ENCODE data around the gene NEU3.
"Not testable (repeated sequence)": the region's sequence is repeated elsewhere in the genome, so short reads cannot be mapped to it uniquely, and the experiment has no call there.

The NEU3 gene

DNA sequence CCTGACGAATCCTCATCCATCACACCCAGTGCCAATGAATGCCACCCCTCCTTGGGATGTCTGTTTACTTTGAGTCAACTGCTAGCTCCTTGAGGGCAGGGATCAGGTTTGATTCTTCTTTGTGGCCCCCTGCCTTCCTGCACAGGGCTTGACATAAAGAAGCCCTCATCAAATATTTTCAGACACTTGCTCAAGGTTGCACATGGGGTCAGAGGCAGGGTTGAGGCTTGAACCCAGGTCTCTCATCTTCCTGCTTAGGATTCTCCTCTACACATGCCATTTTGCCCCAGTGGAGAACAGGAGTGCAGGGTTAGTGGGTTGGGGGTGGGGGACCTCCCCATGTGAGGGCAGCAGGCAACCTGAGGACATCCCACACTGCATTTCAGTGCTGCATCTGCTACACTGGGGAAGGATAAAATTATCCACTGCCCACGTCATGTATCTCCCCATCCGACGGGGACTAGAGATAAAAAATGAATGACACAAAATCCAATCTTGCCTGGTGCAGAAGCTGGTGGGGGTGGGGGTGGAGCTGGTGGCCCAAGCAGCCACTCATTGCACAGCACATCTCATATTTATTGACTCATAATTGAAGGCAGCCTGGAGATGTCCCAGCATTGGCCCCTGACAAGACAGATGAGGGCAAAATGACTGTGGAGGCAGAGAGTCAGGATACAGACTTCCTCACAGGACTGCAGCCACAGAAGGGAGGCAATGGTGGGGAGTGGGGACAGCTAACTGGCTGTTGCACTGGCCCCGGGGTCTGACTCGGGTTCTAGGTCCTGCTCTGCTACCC lies 41.3 kb downstream of the NEU3 start:
- no peak for DNase-seq (ENCODE audit: low read depth in 2 of 2)

DNA sequence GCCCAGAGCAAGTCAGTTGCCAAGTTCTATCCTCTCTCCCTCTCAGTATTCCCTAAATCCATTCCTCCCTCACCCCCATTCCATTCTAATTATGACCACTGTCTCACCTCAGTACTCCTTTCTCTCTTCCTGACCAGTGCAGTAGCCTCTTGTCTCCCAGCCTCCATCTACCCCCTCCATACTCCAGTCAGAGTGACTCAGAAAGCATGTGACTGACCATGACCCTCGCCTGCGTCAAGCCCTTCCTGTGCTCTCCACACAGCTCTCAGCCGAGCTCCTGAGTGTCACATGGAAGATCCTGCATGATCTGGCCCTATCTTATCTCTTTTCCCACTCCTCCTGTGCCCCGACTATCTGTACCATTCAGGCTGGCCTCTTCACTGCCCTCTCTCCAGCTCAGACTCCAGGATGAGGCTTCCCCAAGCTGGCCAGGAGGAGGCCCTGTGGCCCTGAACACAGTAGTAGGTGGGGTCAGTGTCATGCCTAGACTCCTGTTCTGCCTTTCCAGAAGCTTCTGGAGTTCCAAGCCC lies 42.6 kb downstream of the NEU3 start:
- no peak for DNase-seq (ENCODE audit: low read depth in 2 of 2)

DNA sequence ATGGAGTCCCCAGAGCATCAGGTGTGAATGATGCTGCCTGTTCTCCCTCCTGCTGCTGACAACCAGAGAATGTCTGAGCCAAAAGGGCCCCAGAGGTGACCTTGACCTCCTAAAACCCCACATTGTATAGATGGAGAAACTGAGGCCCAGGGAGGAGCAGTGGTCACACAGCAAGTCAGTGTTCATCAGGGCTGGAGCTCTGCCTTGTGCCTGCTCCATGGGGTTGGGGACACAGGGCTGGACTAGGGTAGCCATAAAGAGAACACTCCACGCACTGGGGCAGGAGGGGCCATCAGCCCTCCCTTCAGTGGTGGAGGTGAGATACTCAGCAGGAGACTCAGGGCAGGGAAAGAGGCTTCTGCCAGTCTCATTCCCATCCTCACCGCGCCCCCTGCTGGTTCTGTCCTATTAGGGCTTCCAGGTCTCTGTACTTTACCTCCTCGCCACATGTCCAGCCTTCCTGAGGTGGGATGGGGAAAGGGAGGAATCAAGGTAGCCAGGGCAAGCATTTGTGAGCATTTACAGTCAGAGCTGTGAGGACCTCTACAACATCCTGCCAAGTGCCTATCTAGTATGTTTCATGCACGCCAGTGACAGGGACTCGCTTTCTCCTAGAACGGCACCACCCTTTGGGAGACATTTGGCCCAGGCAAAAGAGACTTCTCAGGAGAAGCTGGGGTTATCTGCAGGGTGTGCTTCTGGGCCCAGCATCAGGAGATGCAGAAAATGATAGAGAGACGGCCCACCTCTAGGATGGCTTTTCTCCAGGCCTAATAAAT lies 43.2 kb downstream of the NEU3 start:
- DNase-seq (ENCODE audit: low read depth in 2 of 2): peak; percentile 18 to 22

DNA sequence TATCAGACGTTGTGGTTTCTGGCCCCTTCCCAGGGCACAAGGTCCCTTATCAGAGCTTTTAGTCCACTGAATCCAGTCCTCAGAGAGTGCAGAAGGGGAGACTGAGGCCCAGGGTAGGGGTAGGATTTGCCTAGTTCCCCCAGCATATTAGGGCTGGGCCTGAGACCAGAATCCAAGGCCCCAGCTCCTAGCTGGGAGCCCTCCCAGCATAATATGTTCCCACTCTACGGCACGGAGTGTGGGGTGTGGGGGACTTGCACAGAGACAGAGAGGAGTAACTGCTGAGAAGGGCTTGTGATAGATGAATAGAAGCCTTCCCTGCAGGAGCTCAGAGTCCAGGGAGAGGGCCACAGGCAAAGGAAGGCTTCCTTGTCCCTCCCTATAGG lies 43.8 kb downstream of the NEU3 start:
- no peak for DNase-seq (ENCODE audit: low read depth in 2 of 2)

DNA sequence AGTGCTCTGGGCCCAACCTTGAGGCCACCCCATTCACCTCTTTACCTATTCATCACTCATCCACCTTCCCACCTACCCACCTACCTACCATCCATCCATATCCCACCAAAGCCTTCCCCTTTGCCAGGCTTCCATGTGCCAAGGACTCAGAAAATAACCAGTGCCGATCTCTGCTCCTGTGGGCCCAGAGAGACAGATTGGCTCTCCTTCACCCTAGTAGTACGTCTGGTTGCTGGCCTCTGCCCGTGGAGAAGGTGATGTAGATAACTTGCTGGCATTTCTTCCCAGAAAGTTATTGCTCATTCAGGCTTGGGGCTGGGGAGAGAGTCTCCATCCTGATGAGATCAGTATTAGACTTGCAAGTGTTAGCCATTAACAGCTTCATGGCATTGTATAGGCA lies 45.2 kb downstream of the NEU3 start:
- DNase-seq (ENCODE audit: low read depth in 2 of 2): no peak

DNA sequence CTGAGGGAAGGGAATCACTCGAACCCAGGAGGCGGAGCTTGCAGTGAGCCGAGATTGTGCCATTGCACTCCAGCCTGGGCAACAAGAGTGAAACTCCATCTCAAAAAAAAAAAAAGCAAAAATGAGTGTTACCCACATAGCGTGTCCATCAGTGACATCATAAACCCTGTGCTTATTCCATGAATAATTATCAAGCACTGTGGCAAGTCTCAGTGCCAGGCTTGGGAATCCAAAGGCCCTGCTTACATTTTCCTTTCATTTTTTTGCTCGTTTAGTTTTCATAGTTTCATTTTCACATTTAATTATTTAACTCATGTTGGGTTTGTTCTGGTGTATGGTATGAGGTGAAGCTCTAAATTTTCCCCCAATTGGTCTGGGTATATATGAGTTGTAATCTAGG lies 46.5 kb downstream of the NEU3 start:
- no peak for DNase-seq (ENCODE audit: low read depth in 2 of 2)

DNA sequence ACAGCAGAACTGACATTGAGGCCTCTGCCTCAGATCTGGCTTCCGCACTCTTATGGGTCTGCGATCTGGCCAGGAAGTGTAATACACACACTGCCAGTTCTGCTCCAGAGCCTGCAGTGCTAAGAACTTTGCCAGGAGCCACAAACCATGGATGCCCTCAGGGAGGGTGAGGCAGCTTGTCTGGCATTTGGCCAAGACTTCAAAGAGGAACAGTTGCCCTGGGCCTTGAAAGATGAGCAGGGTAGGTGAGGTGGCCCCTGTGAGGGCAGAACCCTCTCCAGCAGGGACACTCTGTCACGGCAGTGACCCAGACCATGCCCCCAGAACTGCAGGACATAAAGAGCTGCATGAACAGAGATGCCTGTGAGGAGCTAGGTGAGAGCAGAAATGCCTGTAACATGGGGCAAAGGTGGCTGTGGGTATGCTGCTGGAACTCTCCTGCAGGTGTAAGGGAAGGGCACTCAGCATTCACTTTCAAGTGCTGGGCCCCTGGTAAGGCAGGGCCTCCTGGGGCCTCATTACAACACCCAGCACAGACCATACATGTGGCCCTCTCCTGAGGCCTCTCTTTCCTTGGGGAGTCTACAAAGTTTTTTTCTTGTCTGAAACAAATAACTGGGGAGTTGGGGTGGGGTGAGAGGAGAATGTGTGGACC lies 47.3 kb downstream of the NEU3 start:
- DNase-seq (ENCODE audit: low read depth in 2 of 2): no peak

DNA sequence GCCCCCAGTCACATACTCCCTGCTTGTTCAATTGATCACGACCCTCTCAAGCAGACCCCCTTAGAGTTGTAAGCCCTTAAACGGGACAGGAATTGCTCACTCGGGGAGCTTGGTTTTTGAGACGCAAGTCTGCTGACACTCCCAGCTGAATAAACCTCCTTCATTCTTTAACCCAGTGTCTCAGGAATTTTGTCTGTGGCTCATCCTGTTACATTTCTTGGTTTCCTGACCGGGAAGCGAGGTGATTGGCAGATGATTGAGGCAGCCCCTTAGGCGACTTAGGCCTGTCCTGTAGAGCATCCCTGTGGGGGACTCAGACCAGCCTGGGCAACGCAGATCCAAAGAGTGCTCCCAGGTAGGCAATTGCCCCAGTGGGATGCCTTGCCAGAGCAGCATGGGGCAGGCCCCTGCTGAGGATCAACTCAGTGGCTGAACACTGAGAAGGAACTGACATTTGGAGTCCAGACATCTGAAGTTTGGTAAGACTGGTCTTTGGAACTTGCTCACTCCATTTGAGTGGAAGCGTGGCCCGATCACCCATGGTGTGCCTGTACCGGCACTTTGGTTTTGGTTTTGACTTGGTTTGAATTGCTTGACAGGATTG lies 51.5 kb downstream of the NEU3 start:
- no peak for DNase-seq (ENCODE audit: low read depth in 2 of 2)

DNA sequence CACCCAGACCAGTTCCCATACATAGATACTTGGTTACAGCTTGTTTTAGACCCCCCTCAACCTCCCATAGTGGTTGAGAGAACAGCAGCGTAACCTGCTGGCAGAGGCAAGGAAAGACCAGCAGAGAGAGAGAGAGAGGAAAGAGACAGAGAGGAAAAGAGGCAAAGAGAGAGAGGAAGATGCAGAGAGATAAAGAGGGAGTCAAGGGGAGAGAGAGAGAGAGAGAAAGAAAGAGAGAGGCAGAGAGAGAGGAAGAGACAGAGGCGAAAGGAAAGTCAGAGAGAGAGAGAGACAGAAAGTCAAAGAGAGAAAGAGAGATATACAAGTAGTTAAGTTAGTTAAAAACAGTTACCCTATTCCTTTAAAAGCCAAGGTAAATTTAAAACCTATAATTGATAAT lies 52.5 kb downstream of the NEU3 start:
- no peak for DNase-seq (ENCODE audit: low read depth in 2 of 2)

DNA sequence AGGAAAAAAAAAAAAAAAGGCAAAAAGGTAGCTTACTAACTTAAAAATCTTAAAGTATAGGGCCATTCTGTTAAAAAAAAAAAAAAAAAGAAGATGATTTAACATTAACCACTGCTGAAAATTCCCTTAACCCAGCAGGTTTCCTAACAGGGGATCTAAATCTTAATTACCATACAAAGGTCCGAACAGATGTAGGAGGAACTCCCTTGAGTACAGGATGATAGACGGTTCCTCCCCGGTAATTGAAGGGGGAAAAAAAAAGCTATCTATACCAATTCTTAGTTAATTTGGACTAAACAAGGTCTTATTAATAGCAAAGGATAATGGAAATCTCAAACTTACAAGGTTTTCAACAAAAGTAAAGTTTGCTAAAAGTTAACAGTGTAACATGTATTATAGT lies 53.1 kb downstream of the NEU3 start:
- not testable (repeated sequence) for DNase-seq (ENCODE audit: low read depth in 2 of 2)

DNA sequence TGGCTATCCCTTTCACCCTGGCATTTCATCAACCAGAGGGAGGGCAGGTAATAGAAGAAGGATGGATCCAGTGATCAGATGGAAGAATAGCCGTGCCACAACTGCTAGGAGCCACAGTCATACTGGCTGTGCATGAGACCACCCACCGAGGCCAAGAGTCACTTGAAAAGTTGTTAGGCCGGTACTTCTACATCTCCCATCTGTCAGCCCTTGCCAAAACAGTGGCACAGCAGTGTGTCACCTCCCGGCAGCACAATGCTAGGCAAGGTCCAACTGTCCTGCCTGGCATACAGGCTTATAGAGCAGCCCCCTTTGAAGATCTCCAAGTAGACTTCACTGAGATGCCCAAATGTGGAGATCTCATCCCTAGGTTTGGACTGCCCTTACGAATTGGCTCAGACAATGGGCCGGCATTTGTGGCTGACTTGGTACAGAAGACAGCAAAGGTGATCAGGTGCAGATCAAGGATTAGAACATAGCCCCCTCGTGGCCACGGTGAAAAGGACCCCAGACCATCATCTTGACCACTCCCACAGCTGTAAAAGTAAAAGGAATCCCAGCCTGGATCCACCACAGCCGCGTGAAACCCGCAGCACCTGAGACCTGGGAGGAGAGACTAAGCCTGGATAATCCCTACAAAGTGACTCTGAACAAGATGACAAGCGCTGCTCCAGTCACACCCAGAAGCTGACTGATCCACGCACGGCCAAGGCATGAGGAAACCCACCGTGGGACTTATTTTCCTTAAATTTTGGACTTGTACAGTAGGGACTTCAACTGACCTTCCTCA lies 55.8 kb downstream of the NEU3 start:
- not testable (repeated sequence) for DNase-seq (ENCODE audit: low read depth in 2 of 2)

DNA sequence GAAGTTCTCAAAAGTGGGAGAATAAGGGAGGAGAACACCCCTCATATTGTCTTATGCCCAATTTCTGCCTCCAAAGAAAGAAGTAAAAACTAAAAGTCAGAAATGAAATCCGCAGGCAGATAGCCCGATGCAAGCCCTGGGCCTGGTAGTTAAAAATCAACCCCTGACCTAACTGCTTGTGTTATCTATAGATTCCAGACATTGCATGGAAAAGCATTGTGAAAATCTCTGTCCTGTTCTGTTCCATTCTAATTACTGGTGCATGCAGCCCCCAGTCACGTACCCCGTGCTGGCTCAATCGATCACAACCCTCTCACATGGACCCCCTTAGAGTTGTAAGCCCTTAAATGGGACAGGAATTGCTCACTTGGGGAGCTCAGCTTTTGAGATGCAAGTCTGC lies 57.9 kb downstream of the NEU3 start:
- DNase-seq (ENCODE audit: low read depth in 2 of 2): not testable (repeated sequence)

DNA sequence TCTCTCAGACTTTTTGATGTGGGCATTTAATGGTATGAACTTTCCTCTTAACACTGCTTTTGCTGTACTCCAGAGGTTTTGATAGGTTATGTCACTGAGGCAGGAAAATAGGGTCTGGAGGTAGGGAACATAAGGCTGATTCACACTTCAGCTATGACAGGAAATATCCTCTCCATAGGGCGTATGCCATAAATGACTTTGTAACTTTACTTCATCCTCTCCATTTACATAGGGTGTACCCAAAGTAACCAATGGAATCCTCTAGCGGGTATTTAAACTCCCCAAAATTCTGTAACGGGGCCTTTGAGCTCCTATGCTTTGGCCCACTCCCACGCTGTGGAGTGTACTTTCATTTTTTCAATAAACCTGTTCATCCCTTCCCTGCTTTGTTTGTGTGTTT lies 58.5 kb downstream of the NEU3 start:
- no peak for DNase-seq (ENCODE audit: low read depth in 2 of 2)

DNA sequence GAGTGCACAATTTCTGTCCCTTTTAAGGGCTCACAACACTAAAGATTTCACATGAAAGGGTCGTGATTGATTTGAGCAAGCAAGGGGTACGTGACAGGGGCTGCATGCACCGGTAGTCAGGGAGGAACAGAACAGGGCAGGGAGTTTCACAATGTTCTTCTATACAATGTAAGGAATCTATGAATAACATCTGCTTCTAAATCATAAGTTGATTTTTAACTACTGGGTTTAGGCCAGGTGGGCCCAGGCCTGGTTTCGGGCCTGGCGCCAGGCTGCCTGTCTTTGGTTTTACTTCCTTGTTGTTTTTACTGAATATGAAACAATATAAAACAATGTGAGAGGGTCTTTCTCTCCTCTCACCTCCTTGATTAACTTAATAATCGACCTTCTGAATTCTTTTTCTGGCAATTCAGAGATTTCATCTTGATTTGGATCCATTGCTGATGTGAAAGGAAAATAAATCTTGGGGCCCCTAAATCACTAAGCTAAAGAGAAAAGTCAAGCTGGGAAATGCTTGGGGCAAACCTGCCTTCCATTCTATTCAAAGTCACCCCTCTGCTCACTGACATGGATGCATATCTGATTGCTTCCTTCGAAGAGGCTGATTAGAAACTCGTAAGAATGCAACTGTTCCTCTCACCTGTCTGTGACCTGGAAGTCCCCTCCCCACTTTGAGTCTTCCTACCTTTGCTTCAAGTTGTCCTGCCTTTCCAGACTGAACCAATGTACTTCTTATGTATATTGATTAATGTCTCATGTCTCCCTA lies 61.0 kb downstream of the NEU3 start:
- not testable (repeated sequence) for DNase-seq (ENCODE audit: low read depth in 2 of 2)

DNA sequence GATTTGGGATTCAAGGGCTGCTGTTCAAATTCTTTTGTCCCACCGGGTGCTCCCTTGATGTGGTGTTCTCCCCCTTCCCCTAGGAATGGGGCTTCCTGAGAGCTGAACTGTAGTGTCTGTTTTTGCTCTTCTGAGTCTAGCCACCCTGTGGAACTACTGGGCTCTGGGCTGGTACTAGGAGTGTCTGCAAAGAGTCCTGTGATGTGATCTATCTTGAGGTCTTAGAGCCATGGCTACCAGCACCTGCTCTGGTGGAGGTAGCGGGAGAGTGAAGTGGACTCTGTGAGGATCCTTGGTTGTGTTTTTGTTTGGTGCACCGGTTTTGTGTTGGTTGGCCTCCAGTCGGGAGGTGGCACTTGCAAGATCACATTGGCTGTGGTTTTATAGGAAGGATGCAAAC lies 61.8 kb downstream of the NEU3 start:
- DNase-seq (ENCODE audit: low read depth in 2 of 2): no peak

DNA sequence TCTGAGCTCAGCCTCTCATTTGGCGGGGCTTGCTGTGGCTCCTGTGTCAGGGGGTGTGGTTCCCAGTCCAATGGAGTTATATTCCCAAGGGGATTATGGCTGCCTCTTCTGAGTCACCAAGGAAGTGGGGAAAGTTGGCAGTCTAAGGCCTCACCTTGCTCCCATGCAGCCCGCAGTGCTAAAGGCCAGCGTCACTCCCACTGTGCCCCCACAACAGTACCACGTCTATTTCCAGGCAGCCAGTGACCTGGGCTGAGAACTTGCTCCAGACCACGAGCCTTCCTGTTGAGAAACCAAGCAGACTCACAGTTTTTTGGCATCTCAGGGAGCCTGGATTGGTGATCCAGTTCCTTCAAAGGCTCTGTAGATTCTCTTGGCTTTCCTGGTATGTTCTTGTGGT lies 62.3 kb downstream of the NEU3 start:
- DNase-seq (ENCODE audit: low read depth in 2 of 2): no peak

DNA sequence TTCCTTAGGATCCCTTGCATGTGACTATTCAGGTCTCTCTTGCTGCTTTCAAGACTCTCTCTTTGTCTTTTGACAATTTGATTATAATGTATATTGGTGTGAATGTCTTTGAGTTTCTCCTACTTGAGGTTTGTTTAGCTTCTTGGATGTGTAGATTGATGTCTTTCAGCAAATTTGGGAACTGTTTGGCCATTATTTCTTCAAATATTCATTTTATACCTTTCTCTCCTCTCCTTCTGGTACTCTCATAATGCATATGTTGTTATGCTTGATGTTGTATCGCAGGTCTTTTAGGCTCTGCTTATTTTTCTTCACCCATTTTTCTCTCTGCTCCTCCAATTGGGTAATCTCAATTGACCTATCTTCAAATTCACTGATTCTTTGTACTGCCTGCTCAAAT lies 63.7 kb downstream of the NEU3 start:
- DNase-seq (ENCODE audit: low read depth in 2 of 2): no peak

DNA sequence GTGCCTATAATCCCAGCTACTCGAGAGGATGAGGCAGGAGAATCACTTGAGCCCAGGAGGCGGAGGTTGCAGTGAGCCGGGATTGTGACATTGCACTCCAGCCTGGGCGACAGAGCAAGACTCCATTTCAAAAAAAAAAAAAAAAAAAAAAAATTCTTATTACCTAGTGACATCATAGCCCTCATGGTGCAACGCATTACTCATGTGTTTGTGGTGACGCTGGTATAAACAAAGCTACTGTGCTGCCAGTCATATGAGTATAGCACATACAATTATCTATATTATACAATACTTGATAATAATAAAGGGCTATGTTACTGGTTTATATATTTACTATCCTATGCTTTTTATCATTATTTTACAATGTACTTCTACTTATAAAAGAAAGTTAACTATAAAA lies 66.8 kb downstream of the NEU3 start:
- no peak for DNase-seq (ENCODE audit: low read depth in 2 of 2)

DNA sequence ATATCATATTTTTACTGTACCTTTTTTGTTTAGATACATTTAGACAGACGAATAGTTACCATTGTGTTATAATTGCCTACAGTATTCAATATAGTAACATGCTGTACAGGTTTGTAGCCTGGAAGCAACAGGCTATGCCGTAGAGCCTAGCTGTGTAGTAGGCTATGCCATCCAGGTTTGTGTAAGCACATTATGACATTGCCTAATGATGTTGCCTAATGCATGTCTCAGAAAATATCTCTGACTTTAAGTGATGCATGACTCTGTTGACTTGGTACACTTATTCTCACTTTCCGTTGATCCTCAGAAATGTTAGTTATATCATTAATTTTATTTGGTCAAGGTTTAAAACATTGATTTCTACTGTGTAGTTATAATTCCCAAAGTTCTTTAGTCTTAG lies 68.1 kb downstream of the NEU3 start:
- DNase-seq (ENCODE audit: low read depth in 2 of 2): no peak

DNA sequence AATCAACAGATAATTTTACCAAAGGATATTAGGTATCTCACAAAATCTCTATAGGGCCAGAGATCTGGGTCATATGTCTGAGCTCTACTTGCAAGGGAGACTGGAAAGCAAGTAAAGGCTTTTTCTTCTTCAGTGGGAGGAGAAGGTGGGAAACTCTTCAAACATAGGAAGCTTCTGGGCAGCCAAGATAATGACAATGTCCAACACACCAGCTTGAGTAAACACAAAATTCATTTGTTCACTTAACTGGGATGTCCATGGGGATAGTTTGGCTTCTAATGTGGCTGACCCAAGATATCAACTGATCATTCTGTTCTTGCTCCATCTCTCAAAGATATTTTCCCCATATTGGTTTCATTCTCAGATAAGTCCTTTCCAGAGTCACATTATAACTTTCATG lies 70.6 kb downstream of the NEU3 start:
- DNase-seq (ENCODE audit: low read depth in 2 of 2): no peak

All from activated CD8-positive, alpha-beta memory T cell treated with anti-CD3 and anti-CD28 coated beads for 4 hours (primary cell).